GM18868 (cell line): ENCODE measurements around the gene HERPUD2.
"Not testable (repeated sequence)": the region's sequence is repeated elsewhere in the genome, so short reads cannot be mapped to it uniquely, and the experiment has no call there.

Experiments
- ATAC-seq: cut with Tn5 transposase; IDR thresholded peaks from one replicate; pipeline ENCODE4 v1.9.1; 2021; ENCODE audit warnings: mild to moderate bottlenecking, moderate library complexity; ENCODE audit not compliant: unreplicated experiment

HERPUD2 gene

GRCh38 chr7:35623381-35623780 lies 71.6 kb downstream of the HERPUD2 start:
- no peak for ATAC-seq

DNA sequence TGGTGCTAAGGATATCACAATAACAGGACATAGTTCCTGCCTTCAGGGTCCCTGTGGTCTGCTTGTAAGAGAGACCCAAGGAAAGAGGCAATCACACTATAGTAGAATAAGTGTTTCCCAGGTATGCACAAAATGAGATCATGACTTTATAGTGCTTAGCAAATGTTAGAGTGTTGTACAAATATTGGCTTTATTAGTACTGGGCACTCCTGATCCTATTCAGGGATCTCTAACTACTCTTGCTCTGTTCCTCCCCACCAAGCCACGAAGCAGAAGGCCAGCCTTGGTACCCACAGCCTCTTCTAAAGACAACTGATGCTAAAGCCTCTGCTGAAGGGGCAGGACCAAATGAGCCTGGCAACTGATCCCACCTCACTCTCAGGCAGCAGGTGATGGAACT lies 75.1 kb downstream of the HERPUD2 start:
- no peak for ATAC-seq

DNA sequence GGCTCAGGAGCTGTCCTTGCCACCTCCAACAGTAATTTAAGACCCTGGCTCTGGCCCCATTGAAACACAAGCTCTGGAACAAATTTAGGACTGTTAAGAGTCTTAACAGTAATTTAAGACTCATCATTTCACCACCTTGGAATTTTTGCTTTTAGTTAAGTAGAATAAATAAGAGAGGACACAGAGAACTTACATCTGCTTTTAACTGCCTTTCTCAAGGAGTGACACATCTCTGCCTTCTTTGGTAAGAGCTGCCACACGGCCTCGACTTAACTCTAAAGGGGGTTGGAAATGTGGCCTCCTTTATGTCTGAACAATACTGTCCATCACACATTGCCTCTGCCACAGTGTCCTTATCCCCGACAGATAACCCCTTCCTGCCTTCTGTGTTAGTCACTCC lies 77.9 kb downstream of the HERPUD2 start:
- no peak for ATAC-seq

DNA sequence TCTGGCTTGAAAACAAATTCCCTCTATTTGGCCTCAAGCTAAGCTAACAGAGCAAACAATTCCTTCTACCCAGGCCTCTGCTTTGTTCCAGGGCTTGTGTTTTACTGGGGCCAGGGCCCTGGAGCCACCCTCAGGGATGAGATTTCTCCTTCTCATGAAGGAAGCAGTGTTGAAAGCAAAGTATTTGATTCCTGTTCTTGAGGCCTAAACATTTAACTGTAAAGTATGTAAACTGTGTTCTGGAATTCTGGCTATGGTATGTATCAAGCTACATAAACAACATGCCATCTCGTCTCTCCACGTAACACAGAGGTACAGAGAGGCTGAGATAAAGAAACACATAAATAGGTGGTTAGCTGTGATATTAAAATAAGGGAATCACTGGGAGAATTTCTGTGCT lies 81.8 kb downstream of the HERPUD2 start:
- ATAC-seq = no peak

DNA sequence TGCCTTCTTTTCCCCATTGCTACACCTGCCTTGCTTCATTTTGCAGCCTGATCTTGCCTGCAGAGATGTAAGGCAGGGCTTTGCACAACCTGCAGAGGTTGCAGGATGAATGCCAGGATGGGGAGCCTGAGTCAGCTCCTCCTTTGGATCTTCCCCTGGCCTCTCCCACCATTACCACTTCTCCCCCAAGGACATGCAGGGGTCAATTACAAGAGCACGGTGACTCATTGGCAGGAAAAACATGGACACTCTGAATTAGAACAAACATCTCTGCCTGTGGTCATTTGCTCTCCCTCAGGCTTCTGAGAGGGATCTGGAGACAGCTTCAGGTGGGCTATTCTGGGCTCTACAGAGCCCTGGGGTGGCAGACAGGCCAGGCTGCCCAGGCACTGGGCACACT lies 89.2 kb downstream of the HERPUD2 start:
- no peak for ATAC-seq

DNA sequence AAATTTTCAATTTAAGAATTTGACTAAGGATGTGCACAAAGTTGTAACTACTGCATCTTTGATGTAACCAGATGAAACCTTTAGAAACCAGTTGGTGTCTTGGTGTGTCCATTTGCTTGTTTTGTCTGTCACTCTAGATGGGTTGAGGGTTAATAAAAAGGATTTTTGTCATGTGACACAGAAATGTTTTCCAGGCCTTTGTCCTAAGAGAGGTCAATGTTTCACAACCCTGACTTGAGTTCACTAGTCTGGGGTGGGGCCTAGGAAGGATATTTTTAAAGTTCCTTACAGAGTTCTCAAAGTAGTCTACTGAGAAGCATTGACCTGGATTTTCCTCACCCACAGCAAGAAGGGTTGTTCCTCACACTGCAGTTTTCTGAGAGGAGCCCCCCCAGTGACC lies 90.3 kb downstream of the HERPUD2 start:
- ATAC-seq = no peak

- no peak for ATAC-seq
Observed at GRCh38 chr7:35599645-35600044, 95.3 kb downstream of the HERPUD2 start.

GRCh38 chr7:35599061-35599460 lies 95.9 kb downstream of the HERPUD2 start:
- no peak for ATAC-seq

GRCh38 chr7:35596061-35596460 lies 98.9 kb downstream of the HERPUD2 start:
- no peak for ATAC-seq

DNA sequence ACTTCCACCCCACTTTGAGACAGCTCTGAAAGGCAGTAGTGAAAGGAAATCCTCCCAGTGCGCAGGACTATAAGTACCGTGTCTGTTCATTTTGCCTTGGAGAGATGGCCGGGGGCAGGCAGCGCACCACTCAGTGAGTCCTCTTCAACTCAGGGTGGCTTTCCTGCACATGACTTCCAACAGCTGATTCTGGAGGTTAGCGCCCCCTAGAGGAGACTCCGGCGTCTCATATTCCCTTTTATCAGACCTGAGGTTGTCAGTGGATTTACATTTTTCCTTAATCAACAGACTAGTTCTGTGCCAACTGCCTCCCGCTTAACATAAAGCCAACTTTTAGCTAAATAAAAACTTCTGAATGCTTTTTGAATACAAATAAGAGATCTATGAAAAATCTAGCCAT lies 101.0 kb downstream of the HERPUD2 start:
- no peak for ATAC-seq

DNA sequence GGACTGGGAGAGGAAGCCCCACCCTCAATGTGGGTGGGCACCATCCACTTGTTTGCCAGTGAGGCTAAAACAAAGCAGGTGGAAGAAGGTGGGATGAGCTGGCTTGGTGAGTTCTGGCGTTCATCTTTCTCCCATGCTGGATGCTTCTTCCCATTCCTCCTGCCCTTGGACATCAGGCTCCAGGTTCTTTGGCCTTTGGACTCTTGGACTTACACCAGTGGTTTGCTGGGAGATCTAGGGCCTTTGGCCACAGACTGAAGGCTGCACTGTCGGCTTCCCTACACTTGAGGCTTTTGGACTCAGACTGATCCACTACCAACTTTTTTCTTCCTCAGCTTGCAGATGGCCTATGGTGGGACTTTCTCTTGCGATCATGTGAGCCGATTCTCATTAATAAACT lies 106.3 kb downstream of the HERPUD2 start:
- no peak for ATAC-seq

- ATAC-seq = no peak
Observed at GRCh38 chr7:35584990-35585389, 109.9 kb downstream of the HERPUD2 start.

DNA sequence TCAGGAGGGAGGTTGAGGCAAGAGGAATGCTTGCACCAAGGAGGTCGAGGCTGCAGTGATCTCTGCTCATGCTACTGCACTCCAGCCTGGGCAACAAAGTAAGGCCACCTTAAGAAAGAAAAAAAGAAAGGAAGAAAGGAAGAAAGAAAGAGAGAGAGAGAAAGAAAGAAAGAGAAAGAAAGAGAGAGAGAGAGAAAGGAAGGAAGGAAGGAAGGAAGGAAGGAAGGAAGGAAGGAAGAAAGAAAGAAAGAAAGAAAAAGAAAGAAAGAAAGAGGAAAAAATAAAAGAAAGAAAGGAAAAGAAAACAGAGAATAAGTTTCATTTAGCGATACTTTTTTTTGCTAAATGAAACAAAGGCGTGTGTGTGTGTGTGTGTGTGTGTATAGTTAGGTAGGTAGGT lies 110.4 kb downstream of the HERPUD2 start:
- ATAC-seq = not testable (repeated sequence)
